IPS-NIHi7 (cell line): ENCODE results near the gene FOXA3.

Source experiments
- DNase-seq: peaks from one replicate; pipeline ENCODE4 v3.0.0; 2012; ENCODE audit warnings: mixed read lengths; ENCODE audit errors: extremely low spot score

The FOXA3 gene

GRCh38 chr19:45863840-45864628 lies at the start of gene FOXA3:
FOXA3 (plus strand) TSS chr19:45864326; CDS start chr19:45864457, 131 bp downstream.
- DNase-seq, result peak; percentile 87

- DNase-seq, result peak; percentile 59
Observed at GRCh38 chr19:45814851-45815480, 49.2 kb upstream of the FOXA3 start, which contains the start of gene RSPH6A. RSPH6A (minus strand) TSS chr19:45815308; CDS start chr19:45815176, 132 bp downstream.

GRCh38 chr19:45815481-45816216 lies 48.5 kb upstream of the FOXA3 start:
- DNase-seq, result peak; percentile 92

- peak; percentile 45 for DNase-seq
Observed at GRCh38 chr19:45816236-45817009, 47.7 kb upstream of the FOXA3 start.

- DNase-seq, result peak; percentile 99
Observed at GRCh38 chr19:45817010-45817724, 47.0 kb upstream of the FOXA3 start.

- DNase-seq, result peak; percentile 53
Observed at GRCh38 chr19:45817725-45818301, 46.3 kb upstream of the FOXA3 start.

GRCh38 chr19:45819769-45820168 lies 44.4 kb upstream of the FOXA3 start:
- no peak for DNase-seq

GRCh38 chr19:45820413-45821102 lies 43.6 kb upstream of the FOXA3 start:
- no peak for DNase-seq

- DNase-seq, result no peak
Observed at GRCh38 chr19:45821103-45821521, 43.0 kb upstream of the FOXA3 start.

- no peak for DNase-seq
Observed at GRCh38 chr19:45821570-45821969, 42.6 kb upstream of the FOXA3 start.

- DNase-seq, result no peak
Observed at GRCh38 chr19:45822716-45823115, 41.4 kb upstream of the FOXA3 start.

- DNase-seq, result no peak
Observed at GRCh38 chr19:45823182-45823581, 40.9 kb upstream of the FOXA3 start.

GRCh38 chr19:45824041-45824471 lies 40.1 kb upstream of the FOXA3 start:
- DNase-seq, result no peak

GRCh38 chr19:45824531-45825262 lies 39.4 kb upstream of the FOXA3 start:
- DNase-seq, result no peak

- DNase-seq, result no peak
Observed at GRCh38 chr19:45825263-45825605, 38.9 kb upstream of the FOXA3 start.

GRCh38 chr19:45825917-45826893 lies 37.9 kb upstream of the FOXA3 start:
- DNase-seq, result no peak

- DNase-seq, result no peak
Observed at GRCh38 chr19:45826934-45827333, 37.2 kb upstream of the FOXA3 start.

- DNase-seq, result no peak
Observed at GRCh38 chr19:45827459-45828093, 36.5 kb upstream of the FOXA3 start.
